Measurements from ENCODE around the gene MCRS1.

Gene MCRS1

DNA sequence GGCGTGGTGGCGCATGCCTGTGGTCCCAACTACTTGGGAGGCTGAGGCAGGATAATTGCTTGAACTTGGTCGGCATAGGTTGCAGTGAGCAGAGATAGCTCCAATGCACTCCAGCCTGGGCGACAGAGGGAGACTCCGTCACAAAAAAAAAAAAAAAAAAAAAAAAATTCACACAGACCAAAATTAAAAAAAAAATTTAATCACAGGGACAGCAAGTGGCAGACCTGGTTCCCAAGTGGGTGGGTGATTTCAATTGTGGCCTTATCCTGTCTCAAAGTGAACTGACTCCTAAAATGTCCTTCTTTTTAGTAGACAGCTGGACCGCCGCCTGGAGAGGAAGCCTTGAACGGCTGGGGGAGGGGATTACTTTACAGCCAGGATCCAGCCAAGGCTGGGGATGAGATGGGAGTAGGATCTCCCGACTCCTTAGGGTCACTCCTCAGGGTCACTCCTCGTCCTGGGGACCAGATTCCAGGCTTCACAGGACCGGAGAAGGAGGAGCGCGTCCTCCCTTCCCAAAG is 30.7 kb downstream of the MCRS1 start:
- H3K4me1 ChIP-seq (ENCODE audit: insufficient read depth, low read length, poor library complexity, severe bottlenecking) = peaks cover 5% of the 10 kb centered on the region
- no peak overlapping the region for H3K4me3 ChIP-seq (ENCODE audit: low read length, poor library complexity, severe bottlenecking)
- H4K20me1 ChIP-seq (ENCODE audit: insufficient read depth, low read length, poor library complexity, severe bottlenecking) = no peaks in the 10 kb centered on the region
- no peaks in the 10 kb centered on the region for H3K9me3 ChIP-seq (ENCODE audit: insufficient read depth, low read depth, low read length)
- no peaks in the 10 kb centered on the region for H3K79me2 ChIP-seq (ENCODE audit: insufficient read depth, low read length)
- peak overlapping the region; percentile 76 for H3K4me2 ChIP-seq (ENCODE audit: low read depth, low read length, poor library complexity, severe bottlenecking)
- H3K9ac ChIP-seq (ENCODE audit: low read depth, low read length, poor library complexity, severe bottlenecking) = no peak overlapping the region
- no peaks in the 10 kb centered on the region for H3K36me3 ChIP-seq (ENCODE audit: insufficient read depth, low read length)
- TF ChIP-seq, protein P1, sequence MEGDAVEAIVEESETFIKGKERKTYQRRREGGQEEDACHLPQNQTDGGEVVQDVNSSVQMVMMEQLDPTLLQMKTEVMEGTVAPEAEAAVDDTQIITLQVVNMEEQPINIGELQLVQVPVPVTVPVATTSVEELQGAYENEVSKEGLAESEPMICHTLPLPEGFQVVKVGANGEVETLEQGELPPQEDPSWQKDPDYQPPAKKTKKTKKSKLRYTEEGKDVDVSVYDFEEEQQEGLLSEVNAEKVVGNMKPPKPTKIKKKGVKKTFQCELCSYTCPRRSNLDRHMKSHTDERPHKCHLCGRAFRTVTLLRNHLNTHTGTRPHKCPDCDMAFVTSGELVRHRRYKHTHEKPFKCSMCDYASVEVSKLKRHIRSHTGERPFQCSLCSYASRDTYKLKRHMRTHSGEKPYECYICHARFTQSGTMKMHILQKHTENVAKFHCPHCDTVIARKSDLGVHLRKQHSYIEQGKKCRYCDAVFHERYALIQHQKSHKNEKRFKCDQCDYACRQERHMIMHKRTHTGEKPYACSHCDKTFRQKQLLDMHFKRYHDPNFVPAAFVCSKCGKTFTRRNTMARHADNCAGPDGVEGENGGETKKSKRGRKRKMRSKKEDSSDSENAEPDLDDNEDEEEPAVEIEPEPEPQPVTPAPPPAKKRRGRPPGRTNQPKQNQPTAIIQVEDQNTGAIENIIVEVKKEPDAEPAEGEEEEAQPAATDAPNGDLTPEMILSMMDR (conservative IDR thresholded peaks at IDR 0.05; ENCODE audit: low read length) = no peak
- no peak for TF ChIP-seq EZH2phosphoT487 (IDR thresholded peaks at IDR 0.05; ENCODE audit: borderline replicate concordance)
- no peaks in the 10 kb centered on the region for H3F3A ChIP-seq (ENCODE audit: low read depth)
- no peaks in the 10 kb centered on the region for H3K9me2 ChIP-seq (replicated peaks; ENCODE audit: low read depth, low read length)
- H3K27me3 ChIP-seq (ENCODE audit: insufficient read depth, low read length, poor library complexity, severe bottlenecking) = peaks cover 9% of the 10 kb centered on the region
- H2AFZ ChIP-seq (ENCODE audit: low read length) = no peak overlapping the region

DNA sequence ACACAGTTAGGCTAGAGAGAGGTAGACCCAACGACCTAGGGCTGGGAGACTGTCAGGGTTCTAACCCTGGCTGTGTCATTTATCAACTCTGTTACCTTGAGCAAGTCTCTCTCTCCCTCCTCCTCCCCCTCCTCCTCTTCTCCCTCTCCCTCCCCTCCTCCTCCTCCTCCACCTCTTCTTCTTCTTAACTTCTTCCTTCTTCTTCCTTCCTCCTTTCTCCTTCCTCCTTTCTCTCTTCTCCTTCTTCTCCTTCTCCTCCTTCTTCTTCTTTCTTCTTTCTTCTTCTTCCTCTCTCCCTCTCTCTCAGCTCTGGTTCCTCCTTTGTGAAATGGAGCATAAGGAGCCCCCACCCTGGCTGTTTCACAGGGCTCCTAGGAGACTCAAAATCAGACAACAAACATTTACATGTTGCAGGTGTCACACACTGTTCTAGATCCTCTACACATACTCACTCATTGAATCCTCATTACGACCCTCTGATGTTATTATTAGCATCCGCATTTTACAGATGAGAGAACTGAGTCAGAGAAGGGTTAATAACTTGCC is 31.3 kb downstream of the MCRS1 start:
- Histone ChIP-seq H3K9me2 (replicated peaks; ENCODE audit: low read depth, low read length) (no peaks in the 10 kb centered on the region), H3F3A (ENCODE audit: low read depth) (no peaks in the 10 kb centered on the region), H3K36me3 (ENCODE audit: insufficient read depth, low read length) (no peaks in the 10 kb centered on the region), H2AFZ (ENCODE audit: low read length) (no peak overlapping the region), H3K9me3 (ENCODE audit: insufficient read depth, low read depth, low read length) (no peaks in the 10 kb centered on the region), H4K20me1 (ENCODE audit: insufficient read depth, low read length, poor library complexity, severe bottlenecking) (no peaks in the 10 kb centered on the region), H3K4me3 (ENCODE audit: low read length, poor library complexity, severe bottlenecking) (no peak overlapping the region), H3K4me2 (ENCODE audit: low read depth, low read length, poor library complexity, severe bottlenecking) (no peak overlapping the region), H3K79me2 (ENCODE audit: insufficient read depth, low read length) (no peaks in the 10 kb centered on the region), H3K9ac (ENCODE audit: low read depth, low read length, poor library complexity, severe bottlenecking) (no peak overlapping the region), H3K4me1 (ENCODE audit: insufficient read depth, low read length, poor library complexity, severe bottlenecking) (peaks cover 5% of the 10 kb centered on the region), H3K27me3 (ENCODE audit: insufficient read depth, low read length, poor library complexity, severe bottlenecking) (peaks cover 9% of the 10 kb centered on the region)
- no peak for TF ChIP-seq EZH2phosphoT487 (IDR thresholded peaks at IDR 0.05; ENCODE audit: borderline replicate concordance)
- TF ChIP-seq, protein P1 (conservative IDR thresholded peaks at IDR 0.05; ENCODE audit: low read length) = no peak

DNA sequence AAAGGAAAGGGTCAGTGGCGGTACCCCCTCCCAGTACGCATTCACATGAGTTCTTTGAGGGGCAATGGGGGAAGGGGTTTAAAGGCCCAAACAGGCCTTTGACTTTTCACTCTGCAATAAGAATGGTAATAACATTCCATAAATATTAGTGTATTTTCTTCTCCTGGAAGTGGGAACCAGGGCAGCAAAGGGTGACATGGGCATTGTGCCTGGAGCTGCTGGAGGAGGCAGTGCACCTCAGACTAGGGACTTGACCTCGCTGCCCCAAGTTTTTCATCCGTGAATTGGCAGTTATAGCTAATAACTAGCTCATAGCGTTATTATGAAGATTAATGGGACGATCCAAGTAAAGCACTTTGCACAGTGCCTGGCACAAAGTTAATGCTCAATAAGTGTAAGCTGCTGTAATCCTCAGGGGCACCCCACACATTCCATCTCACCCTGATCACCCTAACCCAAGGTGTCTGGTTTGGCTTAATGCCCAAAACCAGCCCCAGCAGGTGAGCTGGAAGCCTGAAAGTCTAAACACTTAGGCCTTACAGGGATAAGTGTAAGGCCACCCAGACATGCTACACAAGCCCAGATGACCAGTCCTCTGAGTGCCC is 31.9 kb downstream of the MCRS1 start:
- TF ChIP-seq, protein P1 (conservative IDR thresholded peaks at IDR 0.05; ENCODE audit: low read length) = no peak
- no peak for TF ChIP-seq EZH2phosphoT487 (IDR thresholded peaks at IDR 0.05; ENCODE audit: borderline replicate concordance)
- Histone ChIP-seq H3K4me2 (ENCODE audit: low read depth, low read length, poor library complexity, severe bottlenecking) (no peak overlapping the region), H3K9me2 (replicated peaks; ENCODE audit: low read depth, low read length) (no peaks in the 10 kb centered on the region), H3K79me2 (ENCODE audit: insufficient read depth, low read length) (no peaks in the 10 kb centered on the region), H3K27me3 (ENCODE audit: insufficient read depth, low read length, poor library complexity, severe bottlenecking) (peaks cover 9% of the 10 kb centered on the region), H3K4me1 (ENCODE audit: insufficient read depth, low read length, poor library complexity, severe bottlenecking) (peaks cover 5% of the 10 kb centered on the region), H3K9me3 (ENCODE audit: insufficient read depth, low read depth, low read length) (no peaks in the 10 kb centered on the region), H2AFZ (ENCODE audit: low read length) (no peak overlapping the region), H3F3A (ENCODE audit: low read depth) (no peaks in the 10 kb centered on the region), H3K9ac (ENCODE audit: low read depth, low read length, poor library complexity, severe bottlenecking) (no peak overlapping the region), H3K36me3 (ENCODE audit: insufficient read depth, low read length) (no peaks in the 10 kb centered on the region), H3K4me3 (ENCODE audit: low read length, poor library complexity, severe bottlenecking) (no peak overlapping the region), H4K20me1 (ENCODE audit: insufficient read depth, low read length, poor library complexity, severe bottlenecking) (no peaks in the 10 kb centered on the region)

Measured in Loucy (cell line).